GM12878 (cell line): ENCODE data around the gene UNC119B. TPM values are rescaled to one million over a fixed set of nuclear protein-coding genes. Genes with fewer than 3 reads are reported as not detected.

Experiments used
- ATAC-seq: fragments of 200-7000 bp; cut with Tn5 transposase; 3 replicates; pipeline ENCODE4 v1.9.1; 2020; ENCODE audit warnings: mild to moderate bottlenecking, moderate library complexity
- BruUV-seq: library from RNA; stranded (reverse); fragments of 400-500 nt; replicated peaks from 2 replicates; lab custom pipeline; 2021; lab: Mats Ljungman, UMichigan
- CTCF ChIA-PET: fragments of 300-600 bp; sonication (Branson Sonifier 250); formaldehyde crosslinking; extraction: SDS; loops from one replicate; lab custom pipeline; 2021; ENCODE audit warnings: inconsistent platforms; lab: Yijun Ruan, JAX
- POLR2A ChIA-PET: fragments of 350-600 bp; formaldehyde crosslinking; extraction: SDS; loops from one replicate; lab custom pipeline; 2021; ENCODE audit warnings: inconsistent platforms; lab: Charles Lee
- RAD21 ChIA-PET: fragments of 300-600 bp; sonication (Branson Sonifier 250); formaldehyde crosslinking; loops from one replicate; lab custom pipeline; 2023; ENCODE audit warnings: antibody characterized with exemption; ENCODE audit not compliant: unreplicated experiment; lab: Charles Lee
- SMC1A ChIA-PET: fragments of 300-600 bp; sonication (Branson Sonifier 250); formaldehyde crosslinking; loops from one replicate; lab custom pipeline; 2023; ENCODE audit not compliant: unreplicated experiment, uncharacterized antibody; lab: Charles Lee
- DNase-seq: peaks from one replicate; pipeline ENCODE4 v3.0.0-alpha.2; 2011; ENCODE audit warnings: low read depth, low spot score
- FAIRE-seq: peaks from 3 replicates; lab custom pipeline; 2011; peaks lifted over from hg19 to GRCh38; lab: Jason Lieb, UNC
- H2AFZ ChIP-seq: 2 replicates; pipeline ENCODE4 v1.6.0; 2011; ENCODE audit warnings: low read depth, low read length, control low read depth; ENCODE audit not compliant: control insufficient read depth
- H3K27ac ChIP-seq: 2 replicates; pipeline ENCODE4 v1.5.1; 2011; ENCODE audit warnings: control low read depth; ENCODE audit not compliant: control insufficient read depth, insufficient read depth
- H3K27me3 ChIP-seq, 2 experiments: replicated peaks in 1 of 2; 2 replicates each; pipeline versions ENCODE4 v1.6.0 to v1.6.1; 2011; ENCODE audit warnings: low read length in 1 of 2; ENCODE audit not compliant: control insufficient read depth in 2 of 2, insufficient read depth in 2 of 2
- H3K36me3 ChIP-seq, 2 experiments: 2 replicates each; pipeline ENCODE4 v1.5.1; 2011; ENCODE audit warnings: low read length in 1 of 2; ENCODE audit not compliant: control insufficient read depth in 2 of 2, insufficient read depth in 2 of 2
- H3K4me1 ChIP-seq: 2 replicates; pipeline ENCODE4 v1.6.1; 2011; ENCODE audit warnings: mild to moderate bottlenecking, low read length, moderate library complexity, mixed read lengths; ENCODE audit not compliant: control insufficient read depth, insufficient read depth
- H3K4me2 ChIP-seq: 2 replicates; pipeline ENCODE4 v1.6.0; 2011; ENCODE audit warnings: control low read depth; ENCODE audit not compliant: control insufficient read depth, insufficient read depth
- H3K4me3 ChIP-seq: fragments of 200-600 bp; sonication (generic); 2 replicates; pipeline ENCODE4 v1.5.1; 2016
- H3K79me2 ChIP-seq: 2 replicates; pipeline ENCODE4 v1.6.0; 2011; ENCODE audit warnings: low read length; ENCODE audit not compliant: control insufficient read depth, insufficient read depth
- H3K9ac ChIP-seq: 2 replicates; pipeline ENCODE4 v1.8.0; 2011; ENCODE audit warnings: low read length, control low read depth, mixed read lengths; ENCODE audit not compliant: control insufficient read depth, insufficient read depth
- H3K9me3 ChIP-seq: replicated peaks from 3 replicates; pipeline ENCODE4 v1.5.1; 2011; ENCODE audit warnings: mild to moderate bottlenecking, low read length; ENCODE audit not compliant: control insufficient read depth, insufficient read depth
- H4K20me1 ChIP-seq: 2 replicates; pipeline ENCODE4 v1.6.0; 2011; ENCODE audit not compliant: control insufficient read depth, insufficient read depth
- SREBF2 ChIP-seq: IDR thresholded peaks from 2 replicates; pipeline ENCODE4 v1.6.1; 2012; ENCODE audit warnings: mild to moderate bottlenecking, low read length
- WGBS: methylation state at CpG from one replicate; pipeline ENCODE4 v1.1.6; 2016; ENCODE audit warnings: low lambda C conversion rate; ENCODE audit not compliant: insufficient replicate concordance, insufficient coverage; ENCODE audit errors: missing lambda C conversion rate; 5-methylcytosine and 5-hydroxymethylcytosine counted together
- in situ Hi-C: fragments of 300-500 bp; cut with MboI; formaldehyde crosslinking; loops from 9 replicates; pipeline ENCODE4 v1.14.3; 2018; ENCODE audit warnings: mixed read lengths
- intact Hi-C: fragments of 100-400 bp; cut with micrococcal nuclease; formaldehyde crosslinking; loops from one replicate; pipeline ENCODE4 v1.14.2; 2022; ENCODE audit not compliant: unreplicated experiment
- polyA plus RNA-seq, 11 experiments: library from polyadenylated mRNA; depleted of rRNA in 4 of 11; unstranded in 6 of 11; stranded (reverse) in 5 of 11; fragments of >200 nt; fragmentation: Nextera tagmentation in 4 of 11; fragmentation: Illumina TruSeq in 1 of 11; extraction: Ambion mirVana in 4 of 11; extraction: Trizol in 1 of 11; gene quantifications; 1 replicate in 1 of 11; 2 replicates in 10 of 11; pipeline versions ENCODE4 v1.2.1 to v1.2.3, GENCODE V29; 2011 to 2016; ENCODE audit warnings: inconsistent platforms in 2 of 11, missing spikeins in 2 of 11, low read depth in 1 of 11
- total RNA-seq, 4 experiments: library from RNA; depleted of rRNA in 3 of 4; stranded (reverse); fragments of >200 nt in 3 of 4; fragmentation: Illumina TruSeq in 1 of 4; extraction: Trizol in 1 of 4; gene quantifications; 2 replicates each; pipeline versions ENCODE4 v1.2.1 to v1.2.3, GENCODE V29; 2013 to 2021

UNC119B gene
- total and polyA plus RNA-seq, 10 of the 15 experiments (the other 5 are each of a cell fraction or from before 2014, with no cell fraction given), result 4.3 to 31.5 (median 10.5) TPM

GRCh38 chr12:120668091-120668867 lies 42.0 kb upstream of the UNC119B start:
- BruUV-seq, result no TSS peak
- no peak overlapping the region for H3K4me3 ChIP-seq
- intact Hi-C loops (no loop called here), in situ Hi-C loops (no loop called here)
- no peaks in the 10 kb centered on the region for H3K79me2 ChIP-seq
- 32% methylated on average over 20 of the region's 20 CpGs for WGBS
- H4K20me1 ChIP-seq, result no peaks in the 10 kb centered on the region
- DNase-seq (no peak), FAIRE-seq (no peak), ATAC-seq (no peak; the same call in 2 of the 3 replicates)
- TF ChIP-seq SREBF2, result no peak
- H3K4me1 ChIP-seq, result peaks cover 34% of the 10 kb centered on the region
- RAD21 ChIA-PET, result interaction anchor here (0.9 to 4.0 kb wide), 8 partner anchors 11 to 271 kb away, joined by 3 to 54 read pairs (median 8); partner anchors contain the start of genes MLEC, POP5 and UNC119B
- POLR2A ChIA-PET, result interaction anchor here (0.5 to 5.7 kb wide), 7 partner anchors 10 to 1136 kb away, joined by 3 to 57 read pairs (median 5); partner anchors contain the start of gene MLEC
- no peak overlapping the region for H3K4me2 ChIP-seq
- H3K36me3 ChIP-seq, result no peaks in the 10 kb centered on the region
- no peaks in the 10 kb centered on the region for H3K27me3 ChIP-seq
- H3K9ac ChIP-seq, result no peak overlapping the region
- no peak overlapping the region for H2AFZ ChIP-seq
- SMC1A ChIA-PET, result interaction anchor here (1.1 to 18.2 kb wide), 7 partner anchors 7 to 22 kb away, joined by 4 to 149 read pairs (median 23); partner anchors contain the start of gene MLEC
- H3K27ac ChIP-seq, result peak overlapping the region; percentile 46; the same call in 1 of the 2 replicates
- CTCF ChIA-PET, result interaction anchor here (0.9 to 9.7 kb wide), 5 partner anchors 11 to 26 kb away, joined by 3 to 184 read pairs (median 6); no protein-coding TSS in a partner anchor
- H3K9me3 ChIP-seq, result peaks cover 3% of the 10 kb centered on the region; the same call in 2 of the 3 replicates
